GM18519 (cell line): ENCODE measurements around the gene AMIGO2.
"Not testable (repeated sequence)": the region's sequence is repeated elsewhere in the genome, so short reads cannot be mapped to it uniquely, and the experiment has no call there.

Experiments used
- ATAC-seq: cut with Tn5 transposase; IDR thresholded peaks from one replicate; pipeline ENCODE4 v1.9.1; 2021; ENCODE audit warnings: mild to moderate bottlenecking, moderate library complexity; ENCODE audit not compliant: unreplicated experiment, low FRiP score

Gene AMIGO2

DNA sequence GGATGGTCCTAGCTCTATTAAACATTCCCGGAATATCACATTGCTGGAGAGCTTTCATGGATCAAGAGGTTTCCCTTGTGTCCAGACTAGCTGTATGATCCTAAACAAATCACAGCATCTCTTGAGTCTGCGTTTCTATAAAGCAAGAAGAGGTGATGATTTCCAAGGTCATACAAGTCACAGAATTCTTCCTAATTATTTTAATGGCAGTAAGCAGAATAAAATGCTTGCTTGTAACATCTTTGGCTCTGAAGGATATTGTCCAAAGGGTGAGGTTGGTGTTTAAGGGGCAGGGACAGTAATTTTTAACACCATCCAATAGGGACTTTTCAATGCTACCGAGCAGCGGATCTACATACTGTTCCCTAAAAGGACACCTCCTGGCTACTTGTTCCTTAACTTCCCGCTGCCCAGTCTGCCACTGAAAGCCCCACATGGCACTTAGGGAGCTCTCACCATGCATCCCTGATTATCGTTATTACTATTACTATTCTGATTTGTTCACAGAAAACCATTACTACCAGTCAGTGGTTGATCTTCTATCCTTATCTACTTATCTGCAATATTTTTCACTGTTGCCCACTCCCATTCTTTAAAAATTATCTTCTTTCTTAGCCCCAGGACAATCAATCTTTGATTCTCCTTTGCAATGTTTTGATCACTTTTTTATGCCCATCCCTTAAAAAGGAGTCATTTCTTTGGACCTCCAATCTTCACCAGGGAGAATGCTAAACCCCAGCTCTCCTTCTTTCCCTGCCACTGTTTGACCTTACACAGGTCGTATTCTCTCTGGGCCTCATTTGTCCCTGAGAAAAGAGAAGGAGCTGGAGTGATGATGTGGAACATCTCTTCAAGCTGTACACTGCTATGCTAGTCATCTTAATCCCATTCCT, 4.3 kb downstream of the AMIGO2 start:
- no peak for ATAC-seq

DNA sequence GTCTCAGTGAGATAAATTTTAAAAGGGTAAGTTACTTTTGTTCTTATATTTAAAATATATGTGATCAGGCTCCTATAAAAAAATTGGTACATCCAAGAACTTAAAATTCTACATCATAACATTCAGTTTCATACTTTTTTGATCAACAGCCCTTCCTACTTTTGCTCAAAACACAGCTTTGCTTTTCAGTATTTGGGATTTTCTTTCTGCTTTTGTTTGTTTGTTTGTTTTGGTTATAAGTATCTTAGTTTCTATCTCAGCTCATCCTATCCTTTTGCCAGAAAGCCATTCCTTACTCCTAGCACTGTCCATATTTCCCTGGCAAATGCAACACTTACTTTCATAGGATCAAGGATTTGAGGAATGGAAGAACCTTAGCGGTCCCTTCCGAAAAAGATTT, 5.0 kb downstream of the AMIGO2 start:
- no peak for ATAC-seq

DNA sequence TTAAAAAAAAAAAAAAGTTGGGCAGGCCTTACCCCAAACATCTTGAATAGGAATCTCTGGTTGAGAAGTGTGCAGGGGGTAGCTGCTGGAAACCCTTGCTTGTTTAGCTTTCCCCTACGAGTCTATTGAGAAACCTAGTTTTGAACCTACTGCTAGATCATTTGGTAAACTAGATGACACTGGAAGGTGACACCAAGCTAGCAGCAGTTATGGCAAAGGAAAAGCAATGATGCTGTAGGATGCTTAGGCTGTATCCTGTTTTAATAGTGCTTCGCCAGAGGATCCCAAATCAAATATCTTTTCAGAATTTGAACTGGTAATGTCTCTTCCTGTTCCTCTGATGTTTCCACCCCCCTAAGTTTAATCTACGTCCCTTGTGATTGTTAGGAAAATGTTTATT, 5.8 kb downstream of the AMIGO2 start:
- ATAC-seq: no peak

DNA sequence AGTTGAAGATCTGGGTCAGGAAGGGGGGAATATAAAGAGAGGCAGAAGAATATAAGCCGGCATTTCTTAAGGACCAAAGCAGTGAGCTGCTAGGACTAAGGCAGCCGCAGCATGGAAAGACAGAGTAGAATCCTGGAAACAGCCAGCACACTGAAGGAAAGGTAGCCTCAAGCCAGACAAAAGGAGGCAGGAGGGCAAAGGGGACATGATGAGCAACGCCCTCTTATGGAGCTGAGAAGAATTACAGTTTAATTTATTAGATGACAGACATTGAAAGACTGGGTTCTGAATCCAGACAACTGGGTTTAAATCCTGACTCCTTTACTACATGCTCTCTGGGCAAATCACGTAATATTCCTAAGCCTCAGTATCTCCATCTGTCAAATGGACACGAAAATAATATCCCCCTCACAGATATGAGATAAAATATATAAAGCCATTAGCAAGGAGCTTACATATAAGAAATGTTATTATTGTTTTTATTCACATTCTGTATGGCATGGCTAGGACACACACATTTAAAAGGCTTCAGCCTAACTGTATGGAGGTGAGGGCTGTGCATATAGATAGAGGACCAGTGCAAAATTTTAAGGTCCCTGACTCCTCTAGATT, 8.4 kb downstream of the AMIGO2 start:
- ATAC-seq: no peak

DNA sequence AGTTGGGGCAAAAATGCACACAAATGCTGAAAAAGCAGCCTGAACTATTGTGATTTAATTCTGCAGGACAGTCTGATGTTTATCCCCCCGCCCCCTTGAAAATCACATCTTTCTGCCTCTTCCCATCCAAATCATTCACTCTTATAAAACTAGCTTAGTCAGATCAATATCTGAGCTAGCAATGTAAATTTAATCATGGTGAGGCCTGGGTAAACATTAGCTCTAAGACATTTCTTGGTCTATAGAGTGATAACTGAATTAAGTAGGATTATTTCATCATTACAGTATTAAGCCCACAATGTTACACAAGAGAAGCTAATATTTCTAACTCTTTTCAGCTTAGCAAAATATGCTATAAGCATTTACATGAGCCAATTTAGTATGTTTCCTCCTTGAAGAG, 9.4 kb downstream of the AMIGO2 start:
- ATAC-seq: no peak

DNA sequence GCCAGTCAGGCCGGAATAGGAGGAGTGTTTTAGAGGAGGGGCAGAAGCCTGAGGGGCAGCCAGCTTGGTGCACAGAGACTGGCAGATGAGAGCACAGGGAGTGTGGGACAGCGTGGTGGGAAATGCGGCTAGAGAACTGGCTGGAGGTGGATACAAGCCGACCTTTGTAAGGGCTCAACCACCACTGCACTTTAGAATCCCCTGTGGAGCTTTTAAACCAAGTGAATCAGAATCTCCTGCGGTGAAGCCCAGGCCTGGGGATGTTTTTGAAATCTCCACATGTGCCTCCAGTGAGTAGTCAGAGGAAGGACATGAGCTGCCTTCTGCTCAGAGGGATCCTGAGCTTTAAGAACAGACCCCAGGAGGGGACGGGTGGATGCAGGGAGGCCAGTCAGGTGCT, 11.2 kb downstream of the AMIGO2 start:
- no peak for ATAC-seq

DNA sequence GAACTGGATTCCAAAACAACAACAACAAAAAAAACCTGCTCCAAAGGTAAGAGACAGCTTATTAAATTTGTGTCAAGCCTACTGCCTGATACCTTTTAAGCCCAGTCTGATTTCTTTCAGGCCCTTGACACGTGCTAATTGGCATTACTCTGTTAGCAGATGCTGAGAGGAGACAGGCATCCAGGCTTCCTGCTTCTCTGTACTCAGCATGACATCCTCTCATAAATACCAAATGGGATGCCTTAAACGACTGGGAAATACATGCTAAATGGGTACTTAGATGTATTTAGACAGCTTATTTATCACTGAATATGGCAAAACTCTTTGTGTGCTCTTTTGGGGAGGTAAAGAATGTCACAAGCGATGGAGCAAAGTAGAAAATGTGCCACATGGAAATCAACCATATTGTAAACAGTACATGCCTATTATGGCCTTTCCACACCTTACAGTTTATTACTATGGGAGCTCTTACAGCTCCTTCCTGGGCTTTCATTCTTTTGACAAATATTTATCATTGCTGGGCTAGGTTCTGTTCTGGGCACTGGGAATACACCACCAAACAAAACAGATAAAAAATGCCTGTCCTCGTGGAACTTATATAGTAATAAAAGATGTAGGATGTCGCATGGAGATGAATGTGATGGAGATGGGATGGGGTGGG, 11.9 kb downstream of the AMIGO2 start:
- ATAC-seq: no peak

DNA sequence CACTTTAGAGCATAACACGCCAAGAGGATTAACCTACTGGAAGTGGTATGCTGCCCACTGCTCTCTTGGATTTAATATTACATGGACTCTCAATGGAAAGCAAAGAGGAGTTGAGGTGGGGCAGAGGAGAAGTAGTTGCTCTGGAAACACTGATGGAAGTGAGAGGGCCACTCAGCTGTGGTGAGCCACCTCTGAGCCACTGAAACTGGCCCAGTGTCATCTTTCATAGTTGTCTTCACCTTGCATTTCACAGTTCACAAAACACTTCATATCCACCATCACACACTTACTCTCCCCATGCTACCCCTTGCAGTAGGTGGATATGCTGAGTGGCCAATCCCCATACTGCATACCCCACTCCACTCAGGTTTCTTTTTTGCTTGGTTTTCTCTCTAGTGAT, 12.6 kb downstream of the AMIGO2 start:
- ATAC-seq: no peak

DNA sequence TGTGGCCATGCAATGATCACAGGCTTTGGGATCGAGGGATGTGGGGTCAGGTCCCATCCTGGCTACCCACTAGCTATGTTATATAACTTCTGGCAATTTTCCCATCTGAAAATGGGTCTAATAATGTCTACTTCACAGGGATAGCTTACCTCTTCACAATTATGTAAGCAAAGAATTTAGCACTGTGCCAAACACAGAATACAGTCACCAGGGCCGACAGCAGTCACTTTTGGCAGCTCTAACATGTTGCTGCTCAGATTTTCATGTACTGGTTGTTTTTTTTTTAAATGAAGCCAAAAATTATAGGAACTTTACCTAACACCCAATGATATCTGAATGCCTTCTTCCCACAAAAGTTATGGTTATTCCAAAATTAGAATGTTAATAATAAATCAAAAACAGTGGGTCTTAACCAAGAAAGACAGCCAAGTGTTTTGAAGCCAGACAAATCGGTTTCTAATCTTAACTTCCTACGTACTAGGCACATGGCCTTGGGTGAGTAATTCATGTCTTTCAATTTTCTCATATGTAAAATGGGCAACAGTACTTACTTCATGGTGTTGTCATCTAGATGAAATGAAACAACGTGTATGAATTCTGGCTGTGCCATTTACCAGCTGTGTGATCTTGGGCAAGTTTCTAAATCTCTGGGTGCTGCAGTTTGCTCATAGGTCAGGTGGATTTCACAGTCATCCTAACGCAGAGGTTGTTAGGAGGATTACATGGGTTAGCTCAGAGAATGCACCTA, 13.3 kb downstream of the AMIGO2 start:
- ATAC-seq: no peak

DNA sequence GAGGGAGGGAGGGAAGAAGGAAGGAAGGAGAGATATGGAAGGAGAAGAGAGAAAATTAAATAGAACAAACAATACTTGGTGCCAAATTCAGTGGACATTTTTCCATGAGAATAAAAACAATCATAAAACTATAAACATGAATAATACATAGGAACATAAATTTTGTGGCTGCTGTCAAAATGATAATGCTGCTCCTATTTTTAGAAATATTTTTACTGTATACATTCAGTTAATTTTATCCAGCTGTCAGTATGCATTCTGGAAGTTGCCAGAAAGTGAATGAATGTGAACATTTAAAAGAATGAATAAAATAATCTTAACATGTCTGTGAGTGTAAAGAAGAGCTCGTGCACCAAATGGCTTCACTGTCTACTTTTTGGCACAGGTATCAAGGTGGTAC, 14.2 kb downstream of the AMIGO2 start:
- no peak for ATAC-seq

DNA sequence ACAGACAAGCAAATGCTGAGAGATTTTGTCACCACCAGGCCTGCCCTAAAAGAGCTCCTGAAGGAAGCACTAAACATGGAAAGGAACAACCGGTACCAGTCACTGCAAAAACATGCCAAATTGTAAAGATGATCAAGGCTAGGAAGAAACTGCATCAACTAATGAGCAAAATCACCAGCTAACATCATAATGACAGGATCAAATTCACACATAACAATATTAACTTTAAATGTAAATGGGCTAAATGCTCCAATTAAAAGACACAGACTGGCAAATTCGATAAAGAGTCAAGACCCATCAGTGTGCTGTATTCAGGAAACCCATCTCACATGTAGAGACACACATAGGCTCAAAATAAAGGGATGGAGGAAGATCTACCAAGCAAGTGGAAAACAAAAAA, 21.1 kb downstream of the AMIGO2 start:
- not testable (repeated sequence) for ATAC-seq

DNA sequence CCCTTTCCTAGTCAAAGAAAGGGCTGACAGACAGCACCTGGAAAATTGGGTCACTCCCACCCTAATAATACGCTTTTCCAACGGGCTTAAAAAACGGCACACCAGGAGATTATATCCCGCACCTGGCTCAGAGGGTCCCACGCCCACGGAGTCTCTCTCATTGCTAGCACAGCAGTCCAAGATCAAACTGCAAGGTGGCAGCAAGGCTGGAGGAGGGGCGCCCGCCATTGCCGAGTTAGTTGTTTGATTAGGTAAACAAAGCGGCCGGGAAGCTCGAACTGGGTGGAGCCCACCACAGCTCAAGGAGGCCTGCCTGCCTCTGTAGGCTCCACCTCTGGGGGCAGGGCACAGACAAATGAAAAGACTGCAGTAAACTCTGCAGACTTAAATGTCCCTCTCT, 22.8 kb downstream of the AMIGO2 start:
- ATAC-seq: not testable (repeated sequence)

DNA sequence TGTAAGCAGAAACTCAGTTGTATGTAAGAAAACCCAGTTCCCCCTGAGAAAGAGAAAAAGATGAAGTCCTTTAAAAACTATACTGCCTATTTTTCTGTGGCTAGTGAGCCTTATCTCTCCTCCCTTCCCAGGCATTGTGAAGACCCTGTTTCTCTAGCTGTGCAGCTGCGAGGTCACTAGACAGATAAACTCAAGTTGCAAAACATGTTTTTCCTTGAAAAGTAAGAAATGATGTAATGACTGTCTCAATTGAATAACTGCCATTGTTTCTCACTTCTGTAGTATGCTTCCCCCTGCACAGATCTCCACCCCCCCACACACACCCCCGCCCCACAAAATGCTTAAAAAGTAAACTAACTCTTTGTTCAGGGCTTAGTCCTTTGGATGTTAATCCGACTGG, 23.9 kb downstream of the AMIGO2 start:
- not testable (repeated sequence) for ATAC-seq

DNA sequence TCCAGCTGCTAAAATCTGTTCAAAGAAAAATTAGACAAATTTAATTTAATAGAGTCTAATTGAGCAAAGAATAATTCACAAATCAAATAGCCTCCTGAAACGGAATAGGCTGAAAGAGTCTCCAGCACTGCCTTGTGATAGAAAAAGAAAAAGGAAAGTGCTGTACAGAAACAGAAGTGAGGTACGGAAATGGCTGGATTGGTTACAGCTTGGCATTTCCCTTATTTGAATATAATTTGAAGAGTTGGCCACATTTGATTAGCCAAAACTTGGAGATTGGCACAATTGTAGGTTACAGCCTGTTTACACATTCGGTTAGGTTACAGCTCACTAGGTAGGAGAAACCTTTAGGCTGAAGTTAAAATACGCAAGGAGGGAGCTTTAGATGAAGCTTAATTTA, 25.1 kb downstream of the AMIGO2 start:
- no peak for ATAC-seq

DNA sequence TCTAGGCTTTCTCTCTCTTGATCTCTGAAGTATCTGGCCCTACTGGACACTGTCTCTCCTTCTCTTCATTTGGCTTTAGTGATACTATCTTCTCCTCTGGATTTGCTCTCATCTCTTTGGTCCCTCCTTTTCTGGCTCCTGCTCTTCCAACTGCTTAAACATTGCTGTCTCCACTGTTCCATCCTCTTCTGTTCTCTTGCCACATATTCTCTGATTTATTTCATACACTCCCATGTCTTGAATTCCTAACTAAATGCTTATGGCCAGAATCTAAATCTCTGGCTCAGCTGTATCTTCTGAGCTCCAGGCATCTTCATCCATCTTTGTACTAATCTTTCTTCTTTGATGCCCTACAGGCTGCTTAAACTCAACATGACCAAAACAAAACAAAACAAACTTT, 25.8 kb downstream of the AMIGO2 start:
- ATAC-seq: no peak

DNA sequence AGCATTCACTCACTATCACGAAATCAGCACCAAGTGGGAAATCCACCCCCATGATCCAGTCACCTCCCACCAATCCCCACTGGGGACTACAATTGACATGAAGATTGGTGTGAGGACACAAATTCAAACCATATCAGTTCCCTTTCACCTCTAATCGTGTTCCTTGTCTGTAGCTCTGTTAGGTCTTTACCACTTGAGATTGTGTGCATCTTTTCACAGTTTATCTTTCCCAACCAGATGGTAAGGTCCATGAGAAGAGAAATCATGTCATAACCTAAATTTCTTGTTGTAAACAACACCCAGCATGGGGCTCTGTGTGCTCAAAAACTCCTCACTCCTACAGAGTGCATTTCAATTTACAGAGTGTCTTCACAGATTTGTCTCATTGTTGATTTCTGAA, 27.5 kb downstream of the AMIGO2 start:
- no peak for ATAC-seq

DNA sequence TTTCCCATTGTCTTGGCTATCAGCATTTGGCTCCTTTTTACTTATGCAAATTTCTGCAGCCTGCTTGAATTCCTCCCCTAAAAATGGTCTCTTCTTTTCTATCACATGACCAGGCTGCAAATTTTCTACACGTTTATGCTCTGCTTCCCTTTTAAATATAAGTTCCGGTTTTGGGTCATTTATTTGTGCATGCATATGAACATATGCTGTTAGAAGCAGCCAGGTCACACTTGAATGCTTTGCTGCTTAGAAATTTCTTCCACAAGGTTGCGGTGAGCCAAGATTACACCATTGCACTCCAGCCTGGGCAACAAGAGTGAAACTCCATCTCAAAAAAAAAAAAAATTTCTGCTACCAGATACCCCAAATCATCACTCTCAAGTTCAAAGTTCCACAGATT, 28.5 kb downstream of the AMIGO2 start:
- not testable (repeated sequence) for ATAC-seq

DNA sequence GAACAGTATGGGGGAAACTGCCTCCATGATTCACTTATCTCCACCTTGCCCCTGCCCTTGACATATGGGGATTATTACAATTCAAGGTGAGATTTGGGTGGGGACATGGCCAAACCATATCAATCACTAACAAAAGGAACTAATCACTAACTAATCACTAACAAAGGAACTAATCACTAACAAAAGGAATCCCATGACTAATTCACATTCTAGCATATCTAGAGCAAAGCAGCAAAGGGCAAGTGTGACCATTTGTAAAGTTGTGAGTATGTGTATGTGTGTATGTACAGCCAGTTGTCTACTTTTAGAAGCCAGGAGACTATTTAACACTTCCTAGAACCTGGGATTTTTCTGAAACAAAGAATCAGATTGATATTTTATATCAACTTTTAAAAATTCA, 31.2 kb downstream of the AMIGO2 start:
- ATAC-seq: no peak

DNA sequence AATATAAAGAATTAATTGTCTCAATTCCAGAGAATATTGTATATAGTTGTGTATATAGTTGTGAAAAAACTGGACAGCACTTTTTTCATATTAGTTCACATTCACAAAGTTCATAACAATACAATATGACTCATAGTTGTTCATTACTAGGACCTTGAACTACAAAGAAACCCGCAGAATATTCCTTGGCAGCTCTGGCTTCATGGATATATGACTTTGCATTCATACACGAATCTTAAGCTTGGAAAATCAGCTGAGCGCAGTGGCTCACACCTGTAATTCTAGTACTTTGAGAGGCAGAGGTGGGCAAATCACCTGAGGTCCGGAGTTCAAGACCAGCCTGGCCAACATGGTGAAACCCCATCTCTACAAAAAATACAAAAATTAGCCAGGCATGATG, 38.4 kb downstream of the AMIGO2 start:
- ATAC-seq: no peak

DNA sequence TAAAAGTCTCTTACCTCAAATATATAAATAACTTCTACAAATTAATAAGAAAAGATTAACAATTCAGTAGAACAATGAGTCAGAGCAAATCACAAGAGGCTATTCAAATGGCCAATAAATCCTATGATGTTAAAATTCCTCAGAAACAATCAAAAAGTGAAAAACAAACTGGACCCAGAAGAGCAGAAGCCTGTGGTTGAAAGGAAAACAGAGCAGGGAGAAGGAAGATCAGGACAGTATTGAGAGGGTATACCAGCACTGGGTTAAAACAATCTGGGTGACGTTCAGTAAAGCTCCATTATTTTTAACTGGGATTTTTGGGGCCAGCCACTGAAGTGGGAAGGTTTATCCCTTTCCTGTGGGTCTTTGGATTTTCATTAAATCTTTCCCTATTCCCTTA, 40.0 kb downstream of the AMIGO2 start:
- no peak for ATAC-seq

DNA sequence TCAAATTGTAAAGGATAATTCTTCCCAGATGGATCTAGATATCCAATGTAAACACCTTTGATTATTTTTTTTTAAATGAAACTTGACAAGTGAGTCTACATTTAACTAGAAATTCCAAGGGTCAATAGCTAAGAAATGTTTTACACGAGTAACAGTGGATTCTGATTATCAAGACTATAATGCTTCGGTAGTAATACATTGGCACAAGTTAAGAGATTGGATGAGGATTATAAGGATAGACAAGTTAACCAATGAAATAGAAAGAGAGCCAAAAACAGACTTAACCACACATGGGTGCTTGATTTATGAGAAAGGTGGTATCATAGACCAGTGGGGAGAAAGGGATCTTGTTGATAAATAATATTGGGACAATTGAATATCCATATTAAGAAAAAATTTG, 40.7 kb downstream of the AMIGO2 start:
- ATAC-seq: no peak
